Activated CD4-positive, alpha-beta T cell treated with anti-CD3 and anti-CD28 coated beads, Interleukin-10, Interleukin-2, amounts not matched to agents 100 ng/mL and 50 ng/mL, durations not matched to agents 16 hours and 8 hours (primary cell): ENCODE results near the gene RBFOX2.
A peak's percentile ranks its signal among the peaks of the same experiment; 100 is the strongest.

Experiments used
- DNase-seq: peaks from one replicate; pipeline ENCODE4 v3.0.0-alpha.2; 2020

Gene RBFOX2

DNA sequence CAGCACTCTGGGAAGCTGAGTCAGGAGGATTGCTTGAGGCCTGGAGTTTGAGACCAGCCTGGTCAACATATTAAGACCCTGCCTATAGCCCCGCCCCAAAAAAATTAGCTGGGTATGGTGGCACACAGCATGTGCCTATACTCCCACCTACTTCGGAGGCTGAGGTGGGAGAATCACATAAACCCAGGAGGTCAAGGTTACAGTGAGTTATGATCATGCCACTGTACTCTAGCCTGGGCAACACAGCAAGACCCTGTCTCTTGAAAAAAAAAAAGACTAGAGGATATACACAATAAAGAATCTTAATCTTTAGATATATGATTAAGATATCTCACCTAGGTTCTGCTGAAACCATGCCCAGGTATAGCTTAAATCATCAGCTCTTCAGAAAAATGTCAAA is 174.3 kb downstream of the RBFOX2 start:
- no peak for DNase-seq

DNA sequence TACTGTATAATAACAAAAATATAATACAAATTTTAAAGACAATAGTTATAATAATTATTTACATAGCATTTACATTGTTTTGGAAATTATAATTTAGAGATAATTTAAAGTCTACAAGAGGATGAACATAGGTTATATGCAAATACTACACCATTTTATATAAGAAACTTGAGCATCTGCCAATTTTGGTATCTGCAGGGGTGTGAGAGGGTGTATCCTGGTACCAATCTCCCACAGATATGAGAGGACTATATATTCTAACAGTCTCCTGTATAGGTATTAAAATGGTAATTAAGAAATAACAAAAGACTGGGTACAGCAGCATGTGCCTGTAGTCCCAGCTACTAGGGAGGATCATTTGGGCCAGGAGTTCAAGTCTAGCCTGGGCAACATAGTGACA is 176.5 kb downstream of the RBFOX2 start:
- no peak for DNase-seq

DNA sequence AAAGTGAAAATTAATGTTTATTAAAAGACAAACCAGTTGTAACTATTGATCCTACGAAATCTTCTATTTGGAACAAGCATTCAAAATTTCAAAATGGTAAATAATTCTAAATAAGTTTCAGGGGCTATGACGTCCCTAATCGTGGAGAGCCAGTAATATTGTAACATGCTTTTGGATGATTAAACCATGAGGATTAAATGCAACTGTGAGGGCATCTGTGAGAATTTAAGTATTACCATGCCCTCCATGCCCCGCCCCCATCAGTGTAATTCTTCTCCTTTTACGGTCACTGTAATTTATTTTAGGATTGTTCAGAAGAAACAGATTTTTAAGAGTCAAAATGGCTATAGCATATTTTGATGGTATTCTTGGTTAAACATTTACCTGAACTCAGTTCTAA is 177.8 kb downstream of the RBFOX2 start:
- DNase-seq = no peak

DNA sequence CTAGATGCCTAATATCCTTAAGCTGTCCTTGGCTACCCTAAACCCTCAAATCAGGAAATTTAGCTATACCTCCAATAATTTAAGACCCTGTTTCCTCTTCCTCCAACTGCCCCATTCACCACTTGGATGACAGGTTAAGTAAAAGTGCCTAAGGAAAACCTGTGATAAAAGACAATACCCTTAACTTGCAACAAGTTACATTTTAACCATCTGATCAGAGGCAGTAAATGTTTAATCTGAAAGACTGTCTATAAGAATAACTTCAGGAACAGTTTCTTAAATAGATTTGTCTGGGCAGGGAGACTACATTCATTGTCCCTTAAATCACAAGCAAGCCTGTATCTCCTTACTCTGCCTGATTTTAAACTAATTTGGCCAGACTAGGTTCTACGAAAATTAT is 181.8 kb downstream of the RBFOX2 start:
- no peak for DNase-seq

DNA sequence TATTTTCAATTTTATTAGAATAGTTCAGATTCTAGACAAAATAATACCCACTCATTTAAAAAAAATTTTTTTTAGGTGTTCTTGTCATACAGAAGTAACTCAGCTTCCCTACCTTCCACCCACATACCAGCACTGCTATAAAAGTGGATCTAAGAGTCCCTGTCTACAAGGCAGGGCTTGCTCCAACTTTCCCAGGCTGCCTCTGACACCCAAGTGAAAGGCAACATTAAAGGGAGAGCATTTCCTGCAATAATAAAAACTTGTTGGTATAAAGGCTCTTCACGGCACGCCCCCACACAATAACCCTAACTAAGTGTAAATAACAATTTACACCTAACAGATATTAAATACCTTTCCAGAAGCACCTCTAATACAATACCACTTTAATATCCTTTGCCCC is 183.7 kb downstream of the RBFOX2 start:
- no peak for DNase-seq

DNA sequence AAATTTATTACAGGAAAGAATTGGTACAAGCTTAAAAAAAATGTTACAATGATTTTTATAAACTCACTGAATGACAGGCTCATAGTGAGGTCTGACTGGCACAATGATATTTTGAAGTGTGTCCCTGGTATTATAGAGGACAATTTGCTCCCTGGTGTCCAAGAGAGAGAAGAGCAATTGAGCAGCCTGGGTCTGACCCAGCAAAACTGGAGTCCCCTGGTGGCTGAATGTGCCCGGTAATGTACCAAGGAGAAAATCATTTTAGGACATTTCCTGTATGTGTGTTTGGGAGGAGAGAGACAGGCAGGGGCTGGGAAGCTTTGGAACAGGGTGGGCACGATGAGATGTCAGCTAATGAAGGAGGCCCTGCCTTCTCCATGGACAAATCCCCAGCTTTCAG is 185.7 kb downstream of the RBFOX2 start:
- peak; percentile 4 for DNase-seq

DNA sequence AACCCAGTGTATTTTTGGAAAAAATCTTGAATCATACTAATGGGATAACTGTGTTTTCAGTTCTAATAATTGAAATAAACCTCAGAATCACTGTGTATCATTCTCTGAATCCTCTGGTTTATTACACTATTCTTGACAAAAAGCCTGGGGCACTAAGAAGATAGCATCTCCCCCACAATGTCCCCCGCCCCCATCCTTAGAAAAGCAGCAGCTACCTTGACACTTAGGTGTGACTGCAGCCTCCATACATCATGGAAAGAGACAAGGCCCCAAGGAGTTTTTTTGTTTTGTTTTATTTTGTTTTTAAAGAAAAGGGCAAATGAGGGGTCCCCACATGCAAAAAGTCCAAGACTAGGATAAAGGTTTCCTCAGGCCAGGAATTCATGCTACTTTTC is 186.1 kb downstream of the RBFOX2 start:
- no peak for DNase-seq

DNA sequence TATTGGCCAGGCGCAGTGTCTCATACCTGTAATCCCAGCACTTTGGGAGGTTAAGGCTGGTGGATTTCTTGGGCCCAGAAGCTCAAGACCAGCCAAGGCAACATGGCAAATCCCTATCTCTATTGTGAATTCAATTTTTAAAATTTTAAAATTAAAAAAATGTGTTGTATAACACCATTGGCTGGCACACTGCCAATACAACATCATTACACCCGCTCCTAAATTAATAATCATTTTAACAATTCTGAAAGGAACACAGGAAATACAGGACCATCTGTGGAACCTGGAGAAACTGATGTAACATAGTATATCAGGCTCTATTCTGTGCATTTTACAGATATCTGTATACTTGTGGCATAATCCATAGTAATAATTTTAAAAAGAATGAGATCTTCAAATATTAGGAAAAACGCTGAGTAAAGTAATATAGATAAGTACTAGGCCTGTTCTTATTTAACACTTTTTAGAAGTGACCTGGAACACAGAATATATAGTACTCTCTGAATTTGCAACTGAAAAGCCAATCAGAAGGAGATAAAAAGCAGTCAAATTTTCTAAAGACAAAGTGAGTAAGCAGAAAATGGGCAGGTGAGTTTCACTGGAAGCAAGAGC is 186.6 kb downstream of the RBFOX2 start:
- no peak for DNase-seq

DNA sequence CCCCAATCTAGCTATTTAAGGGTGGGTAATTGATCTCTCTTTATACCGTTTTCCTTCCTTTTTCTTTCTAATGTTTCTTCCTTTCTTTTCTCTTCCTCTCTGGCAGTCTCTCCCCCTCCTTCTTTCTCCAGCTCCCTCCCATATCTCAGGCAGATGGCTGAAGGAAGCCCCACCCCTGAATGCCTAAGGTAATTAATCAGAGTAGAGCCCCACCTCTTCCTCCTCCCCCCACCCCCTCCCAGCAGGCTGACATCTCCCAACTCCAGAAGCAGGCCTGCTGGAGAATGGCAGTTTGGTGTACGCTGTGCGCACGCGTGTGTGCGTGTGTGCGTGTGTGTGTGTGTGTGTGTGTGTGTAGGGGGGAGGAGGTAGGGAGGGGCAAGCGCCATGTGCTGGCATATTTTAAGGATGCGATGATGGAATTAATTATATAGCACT is 188.3 kb downstream of the RBFOX2 start:
- no peak for DNase-seq

DNA sequence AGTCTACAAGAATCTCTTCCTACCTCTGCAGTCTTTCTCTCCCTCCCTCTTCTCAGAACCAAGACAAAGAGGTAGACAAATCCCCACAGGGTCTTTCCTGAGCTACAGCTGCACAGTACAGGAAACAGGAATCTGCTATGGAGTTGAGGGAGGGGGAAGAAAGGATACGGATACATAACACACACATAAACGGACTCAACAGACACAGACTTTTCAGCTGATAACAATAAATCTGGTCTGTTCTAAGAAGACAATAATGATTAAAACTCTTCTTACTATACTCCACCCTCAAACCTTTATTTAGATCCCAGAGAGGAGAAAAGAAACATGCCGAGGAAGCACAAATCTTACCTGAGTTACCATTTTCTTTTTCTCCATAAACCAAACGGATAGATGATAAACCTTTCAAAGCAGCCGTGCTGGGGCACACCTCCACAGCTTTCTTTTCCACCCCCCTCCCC is 188.8 kb downstream of the RBFOX2 start:
- no peak for DNase-seq

DNA sequence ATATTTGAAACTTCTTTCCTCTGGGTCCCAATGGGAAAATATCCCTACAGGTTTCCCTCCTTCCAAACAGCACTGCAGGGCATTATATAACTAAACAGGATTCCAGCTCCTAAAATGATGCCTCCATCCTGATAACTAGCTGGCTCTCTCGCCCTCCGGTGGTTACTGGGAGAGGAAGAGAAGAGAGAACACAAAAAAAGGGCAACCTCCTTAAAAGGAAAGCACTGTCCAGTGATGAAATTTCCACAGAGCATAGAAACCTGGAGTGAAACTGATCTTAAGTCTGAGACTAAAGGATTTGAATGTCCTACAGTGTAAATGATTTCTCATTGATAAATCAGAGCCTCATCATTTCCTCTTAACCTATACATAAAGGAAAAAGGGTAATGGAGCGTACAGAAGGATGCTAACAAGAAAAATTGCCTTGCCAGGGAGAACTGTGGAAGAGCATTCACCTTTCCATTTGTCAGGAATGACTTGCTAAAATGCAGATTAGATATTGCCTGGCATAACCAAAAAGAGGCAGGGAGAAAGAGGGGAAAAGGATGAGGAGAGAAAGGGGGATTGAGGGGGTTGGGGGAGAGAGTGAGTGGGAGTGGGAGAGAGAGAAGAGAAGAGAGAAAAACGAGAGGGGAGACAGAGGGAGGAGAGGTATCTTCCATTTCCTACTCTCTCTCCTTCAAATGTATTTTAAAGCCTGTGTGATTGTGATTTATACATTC is 189.6 kb downstream of the RBFOX2 start:
- peak; percentile 13 for DNase-seq

DNA sequence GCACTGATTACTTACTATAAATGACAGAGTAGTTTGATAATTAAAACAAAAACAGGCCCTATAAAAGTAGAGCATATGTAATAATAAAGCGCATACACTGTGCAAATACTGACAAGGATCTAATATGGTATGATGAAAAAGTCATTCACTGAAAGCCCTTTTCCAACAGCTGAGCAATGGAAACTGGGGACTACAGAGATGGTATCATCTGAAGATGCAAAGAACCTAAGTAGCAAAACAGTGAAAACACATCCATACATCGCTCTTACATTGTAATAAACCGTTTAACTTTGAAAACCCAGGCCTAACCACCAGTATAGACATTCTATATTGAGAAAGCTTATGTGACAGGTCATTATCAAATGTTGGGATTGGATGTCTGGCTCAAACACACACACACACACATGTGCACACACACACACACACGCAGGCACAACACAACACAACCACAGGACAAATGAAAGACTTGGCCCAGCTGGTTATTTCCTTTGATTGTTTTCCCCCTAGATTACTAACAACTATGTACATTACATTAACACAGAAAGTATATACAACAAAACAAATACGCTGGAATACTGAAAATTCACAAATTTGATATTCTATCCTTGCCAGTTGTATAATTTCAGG is 191.4 kb downstream of the RBFOX2 start:
- no peak for DNase-seq

DNA sequence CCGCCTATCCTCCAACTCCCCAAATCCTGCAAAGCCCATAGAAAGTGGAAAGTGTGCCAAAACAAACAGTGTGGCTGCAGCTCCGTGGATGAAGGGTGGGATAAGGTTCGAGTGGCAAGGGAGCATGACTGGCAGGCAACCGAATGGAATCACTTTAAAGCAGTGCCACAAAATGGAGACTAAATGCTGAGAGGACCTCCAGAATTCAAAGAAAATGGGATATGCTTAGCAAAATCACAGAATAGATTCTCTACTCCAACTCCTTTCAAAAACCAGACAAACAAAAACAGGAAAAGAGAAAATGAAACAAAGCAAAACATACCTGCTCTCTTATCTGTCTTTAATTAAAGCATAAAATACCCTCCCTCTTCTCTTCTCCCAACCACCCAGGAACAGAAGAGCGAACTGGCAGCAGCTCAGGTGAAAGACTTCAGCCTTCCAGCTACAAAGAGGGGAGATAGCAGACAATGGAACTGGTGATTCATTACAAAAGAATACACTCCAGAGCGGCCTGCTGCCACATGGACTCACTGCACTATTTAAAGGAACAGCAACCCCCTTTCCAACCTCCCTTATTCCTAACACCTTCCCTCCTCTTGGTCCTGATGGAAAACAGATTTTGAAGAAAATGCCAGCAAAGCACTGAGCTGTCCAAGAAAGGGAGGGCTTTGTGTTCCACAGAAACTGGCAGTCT is 192.5 kb downstream of the RBFOX2 start:
- DNase-seq = peak; percentile 3

DNA sequence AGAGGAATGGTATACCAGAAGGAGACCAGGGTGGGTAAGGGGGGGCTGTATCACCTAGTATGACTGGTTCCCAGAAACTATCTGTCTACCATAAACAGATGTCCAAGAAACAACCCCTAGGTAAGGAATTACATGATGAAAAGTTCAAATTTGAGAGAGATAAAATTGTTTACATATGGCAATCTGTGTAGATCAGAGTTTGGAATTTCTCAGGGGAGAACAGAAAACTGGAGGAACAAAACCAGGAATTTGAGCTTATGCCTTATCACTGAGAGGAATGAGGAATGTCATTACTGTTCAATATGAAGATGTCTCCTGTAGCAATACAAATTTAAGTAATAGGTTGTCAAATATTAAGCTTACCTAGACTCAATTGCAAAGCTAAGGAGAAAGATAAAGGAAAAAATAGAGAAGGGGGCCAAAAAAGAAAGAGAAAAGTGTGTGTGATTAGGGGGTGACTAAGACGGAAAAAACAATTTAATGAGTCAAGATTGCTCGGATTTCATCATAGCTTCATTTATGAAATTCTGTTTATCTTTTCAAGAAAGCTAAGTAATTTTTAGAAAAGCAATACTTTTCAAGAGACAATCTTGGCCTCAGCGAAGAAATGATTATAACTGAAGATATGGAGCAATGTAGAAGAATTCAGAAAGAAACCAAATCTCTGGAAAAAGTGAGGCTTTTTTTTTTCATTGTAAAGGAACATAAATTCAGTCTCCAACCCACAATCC is 193.2 kb downstream of the RBFOX2 start:
- peak; percentile 3 for DNase-seq

DNA sequence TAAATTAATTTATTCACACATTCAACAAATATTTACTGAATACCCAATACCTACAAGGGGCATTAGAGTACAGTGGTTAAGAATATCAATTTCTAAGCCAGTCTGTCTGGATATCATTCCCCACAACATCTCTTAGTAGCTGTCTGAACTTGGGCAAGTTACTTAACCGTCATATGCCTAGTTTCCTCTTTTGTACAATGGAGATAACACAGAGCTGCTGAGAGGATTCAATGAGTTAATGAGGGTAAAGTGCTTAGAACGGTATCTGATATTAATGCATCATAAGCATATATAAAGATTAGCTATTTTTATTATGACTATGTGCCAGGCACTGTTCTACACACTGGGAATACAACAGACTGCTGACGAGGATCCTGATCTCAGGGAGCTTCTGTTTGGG is 194.6 kb downstream of the RBFOX2 start:
- no peak for DNase-seq

DNA sequence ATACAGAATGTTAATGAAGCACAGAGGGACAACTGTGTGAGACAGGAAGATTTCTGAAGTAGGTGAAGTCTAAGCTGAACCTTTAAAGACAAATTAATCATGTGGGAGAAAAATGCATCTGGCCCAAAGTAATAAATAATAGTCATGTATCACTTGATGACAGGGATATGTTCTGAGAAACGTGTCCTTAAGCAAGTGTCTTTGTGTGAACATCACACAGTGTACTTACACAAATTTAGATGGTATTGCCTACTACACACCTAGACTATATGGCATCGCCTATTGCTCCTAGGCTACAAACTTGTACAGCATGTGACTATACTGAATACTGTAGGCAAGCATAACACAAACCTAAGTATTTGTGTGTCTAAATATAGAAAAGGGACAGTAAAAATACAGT is 198.3 kb downstream of the RBFOX2 start:
- no peak for DNase-seq

DNA sequence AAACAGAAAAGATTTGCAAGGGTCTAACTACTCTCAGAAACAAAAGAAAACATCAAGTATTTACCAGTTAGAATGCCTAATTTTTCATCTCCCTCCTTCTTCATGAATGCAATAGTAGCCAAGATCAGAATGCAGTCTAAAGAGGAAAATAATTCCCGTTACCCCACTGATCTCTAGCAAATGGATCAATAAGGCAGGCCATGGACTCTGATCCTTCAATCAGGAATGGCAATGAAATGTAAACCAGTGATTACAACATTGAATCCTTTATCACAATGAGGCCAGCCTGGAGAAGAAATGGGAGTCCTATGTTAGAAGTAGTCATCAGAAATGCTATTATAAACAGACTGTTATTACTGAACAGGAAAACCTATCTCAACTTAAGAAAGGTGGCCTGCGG is 204.4 kb downstream of the RBFOX2 start:
- no peak for DNase-seq

DNA sequence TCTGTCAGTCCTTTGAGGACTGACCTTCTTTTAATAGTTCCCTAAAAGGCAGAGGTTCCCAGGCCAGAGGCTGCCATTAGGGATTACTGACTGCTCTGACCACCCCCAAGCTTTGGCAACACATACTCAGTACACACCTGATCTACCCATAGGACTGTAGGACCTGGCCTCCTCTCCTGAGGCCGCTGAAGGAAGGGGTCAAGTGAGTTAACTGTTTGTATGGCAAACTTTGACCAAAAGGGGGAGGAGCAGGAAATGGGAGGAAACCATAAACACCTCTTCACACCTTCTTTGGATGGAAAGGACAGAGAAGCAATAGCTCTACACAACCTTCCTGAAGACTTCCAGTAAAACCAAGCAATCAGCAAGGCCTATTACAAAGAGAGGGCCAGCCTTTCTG is 207.0 kb downstream of the RBFOX2 start:
- no peak for DNase-seq

DNA sequence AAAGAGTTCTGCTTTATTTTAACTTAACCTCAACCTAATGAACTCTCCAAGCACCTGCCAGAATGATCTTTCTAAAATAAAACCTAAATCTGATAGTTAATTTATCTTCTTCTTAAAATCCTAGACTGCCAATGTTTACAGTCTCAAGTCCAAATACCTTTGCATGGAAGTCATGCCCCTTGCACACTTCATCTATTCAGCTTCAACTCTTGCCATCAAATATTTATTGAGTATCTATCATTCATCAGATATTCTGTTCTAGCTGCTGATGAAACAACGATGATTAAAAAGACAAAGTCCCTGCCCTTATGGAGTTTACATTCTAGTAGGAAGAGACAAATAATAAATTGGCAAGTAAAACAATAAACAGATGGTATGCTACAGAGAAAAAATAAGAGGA is 209.2 kb downstream of the RBFOX2 start:
- no peak for DNase-seq

DNA sequence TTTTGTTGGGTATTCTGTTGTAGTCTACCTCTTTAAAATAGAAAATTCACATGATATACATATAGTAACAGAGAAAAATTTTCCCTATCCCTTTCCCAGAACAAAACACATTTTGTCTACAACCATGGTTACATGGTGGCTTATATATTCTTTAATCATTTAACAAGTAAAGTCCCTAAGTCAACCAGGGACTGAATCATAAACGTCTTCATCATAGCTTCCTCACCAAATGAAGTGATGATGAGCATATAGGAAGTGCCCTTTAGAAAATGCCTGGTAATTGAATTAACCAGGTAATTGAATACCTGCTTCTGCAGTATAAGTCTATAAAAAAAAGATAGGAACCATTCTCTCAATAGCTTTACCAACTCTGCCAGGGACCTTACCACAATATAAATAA is 209.7 kb downstream of the RBFOX2 start:
- no peak for DNase-seq

DNA sequence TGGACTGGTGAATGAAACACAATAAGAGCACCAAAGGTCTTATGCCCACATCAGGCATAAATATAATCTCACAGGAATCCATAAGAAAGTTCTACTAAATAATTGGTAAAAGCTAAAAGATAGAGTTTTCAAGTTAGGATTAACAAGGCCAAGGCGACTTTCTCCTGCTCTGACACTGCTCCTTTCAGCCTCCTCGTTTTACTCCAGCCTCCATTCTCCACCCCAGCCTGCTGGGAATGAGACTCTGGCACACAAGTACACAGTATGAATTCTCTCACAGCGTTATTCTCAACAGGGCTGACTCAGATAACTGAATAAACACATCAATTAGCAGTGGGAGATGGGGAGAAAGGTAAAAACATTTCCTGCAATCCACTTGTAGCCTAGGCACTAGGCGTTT is 216.0 kb downstream of the RBFOX2 start:
- no peak for DNase-seq

DNA sequence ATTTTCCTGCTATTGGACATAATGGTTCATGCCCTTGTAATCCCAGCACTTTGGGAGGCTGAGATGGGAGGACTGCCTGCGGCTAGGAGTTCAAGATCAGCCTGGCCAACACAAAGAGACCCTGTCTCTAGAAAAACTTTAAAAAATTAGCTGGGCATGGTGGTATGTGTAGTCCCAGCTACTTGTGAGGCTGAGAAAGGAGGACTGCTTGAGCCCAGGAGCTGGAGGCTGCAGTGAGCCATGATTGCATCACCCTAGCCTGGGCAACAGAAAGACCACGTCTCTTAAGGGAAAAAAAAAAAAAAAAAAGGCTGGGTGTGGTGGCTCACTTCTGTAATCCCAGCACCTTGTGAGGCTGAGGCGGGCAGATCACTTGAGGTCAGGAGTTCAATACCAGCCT is 217.0 kb downstream of the RBFOX2 start:
- DNase-seq = no peak

DNA sequence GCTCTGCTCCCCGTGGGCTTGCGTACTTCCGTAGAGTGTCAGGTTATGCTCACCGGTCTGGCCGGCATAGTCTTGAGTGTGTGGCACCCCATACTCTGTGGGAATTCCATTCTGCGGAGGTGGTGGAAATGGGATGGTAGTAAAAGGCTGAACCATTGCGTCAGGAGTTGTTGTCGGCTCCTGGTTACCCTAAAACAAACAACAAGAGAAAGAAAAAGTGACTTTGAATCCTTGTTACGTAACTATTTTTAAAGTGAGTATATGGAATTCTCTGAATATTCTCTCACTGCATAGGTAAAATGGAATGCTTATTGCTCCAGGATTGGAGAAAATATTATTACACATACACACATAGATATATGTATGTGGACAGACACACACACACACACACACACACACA is 218.8 kb downstream of the RBFOX2 start:
- DNase-seq = no peak
